Activated T-helper 1 cell treated with Interleukin-2 at 50 U/mL for 16 hours (primary cell): Measurements from ENCODE around the gene PTPRD.

ENCODE experiments used
- DNase-seq: peaks from one replicate; pipeline ENCODE4 v3.0.0-alpha.2; 2020; ENCODE audit warnings: low read depth

The PTPRD gene

GRCh38 chr9:9299134-9299533, 1313.7 kb downstream of the PTPRD start:
- no peak for DNase-seq

- no peak for DNase-seq
These were observed 1326.8 kb downstream of the PTPRD start for GRCh38 chr9:9286001-9286400.

GRCh38 chr9:9284201-9284600, 1328.6 kb downstream of the PTPRD start:
- DNase-seq: no peak

GRCh38 chr9:9283159-9283986, 1329.4 kb downstream of the PTPRD start:
- no peak for DNase-seq

DNA sequence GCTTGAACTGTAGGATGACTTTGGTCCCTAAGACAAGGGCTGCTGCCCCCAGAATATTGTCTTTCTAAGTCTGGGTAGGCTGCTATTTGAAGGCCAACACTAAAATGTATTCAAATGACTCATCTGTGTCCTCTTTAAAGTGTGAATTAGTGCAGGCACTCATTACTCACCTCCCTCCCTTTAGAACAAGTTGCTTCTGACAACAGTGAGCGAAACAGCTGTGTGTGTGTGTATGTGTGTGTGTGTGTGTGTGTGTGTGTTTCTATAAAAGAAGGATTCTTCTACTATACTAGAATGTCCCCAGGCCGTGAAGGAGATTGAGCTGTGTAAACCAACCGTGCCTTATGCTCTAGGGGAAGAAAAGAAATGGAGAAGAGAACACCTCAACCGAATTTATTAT, 1337.2 kb downstream of the PTPRD start:
- no peak for DNase-seq

DNA sequence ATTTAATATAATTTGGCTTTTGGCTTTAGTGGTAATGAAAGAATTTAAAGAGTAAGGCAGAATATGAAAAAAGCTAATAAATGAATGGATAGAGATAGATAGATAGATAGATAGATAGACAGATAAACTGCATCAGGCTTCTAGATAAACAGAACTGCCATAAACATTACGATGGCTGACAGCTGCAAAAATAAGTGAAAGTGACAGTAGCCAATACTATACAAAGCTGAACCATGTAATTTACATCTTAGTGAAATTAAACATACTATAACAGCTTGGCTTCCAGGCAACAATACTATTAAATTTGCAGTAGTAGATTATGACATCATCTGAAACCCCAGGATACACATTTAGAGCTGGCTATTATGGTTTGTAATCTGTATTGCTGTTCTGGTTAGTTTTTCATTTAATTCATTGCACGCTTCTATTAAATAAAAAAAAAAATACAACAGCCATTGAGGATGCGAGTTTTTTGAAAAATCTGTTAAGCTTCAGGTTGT, 1354.8 kb downstream of the PTPRD start:
- DNase-seq: no peak

GRCh38 chr9:9246726-9247125, 1366.1 kb downstream of the PTPRD start:
- no peak for DNase-seq

DNA sequence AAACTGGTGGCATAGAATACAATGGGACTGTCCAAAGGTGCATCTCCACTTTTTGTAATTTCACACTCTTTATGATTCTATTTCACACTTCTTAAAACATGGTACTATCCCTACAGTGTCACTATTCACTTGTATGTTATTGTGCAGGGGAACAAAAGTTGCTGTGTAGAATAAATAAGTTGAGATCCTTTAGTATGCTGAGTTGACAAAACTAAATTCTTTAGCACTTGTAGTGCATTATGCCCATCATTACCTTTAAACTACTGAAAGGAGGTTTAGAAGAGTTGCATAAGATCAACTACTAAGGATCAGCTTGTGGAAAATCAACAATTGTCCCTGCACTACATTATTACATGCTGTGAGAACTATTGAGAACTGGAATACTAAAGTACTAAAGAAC, 1380.9 kb downstream of the PTPRD start:
- no peak for DNase-seq

GRCh38 chr9:9229269-9229668, 1383.5 kb downstream of the PTPRD start:
- DNase-seq: no peak

DNA sequence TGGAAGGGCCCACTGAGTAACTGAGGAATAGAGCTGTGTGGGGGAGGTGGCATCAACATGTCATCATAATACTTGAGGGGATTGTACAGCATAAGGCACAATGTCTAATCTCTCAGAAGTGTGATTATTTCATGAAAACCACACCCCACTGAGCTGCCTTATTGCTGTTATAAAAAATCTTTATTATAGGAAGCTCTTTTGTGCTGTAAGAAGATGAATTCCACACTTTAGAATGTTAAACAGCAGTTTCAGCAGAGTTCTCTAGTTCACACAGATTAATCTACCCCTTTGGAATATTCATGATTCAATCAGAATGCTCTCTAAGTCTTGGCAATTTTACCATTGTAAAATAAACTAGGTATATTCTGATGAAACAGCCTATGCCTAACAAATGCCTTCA, 1389.6 kb downstream of the PTPRD start:
- DNase-seq: no peak

- no peak for DNase-seq
These were observed 1390.1 kb downstream of the PTPRD start for GRCh38 chr9:9222730-9223129.

- no peak for DNase-seq
These were observed 1395.9 kb downstream of the PTPRD start for GRCh38 chr9:9216934-9217333.

DNA sequence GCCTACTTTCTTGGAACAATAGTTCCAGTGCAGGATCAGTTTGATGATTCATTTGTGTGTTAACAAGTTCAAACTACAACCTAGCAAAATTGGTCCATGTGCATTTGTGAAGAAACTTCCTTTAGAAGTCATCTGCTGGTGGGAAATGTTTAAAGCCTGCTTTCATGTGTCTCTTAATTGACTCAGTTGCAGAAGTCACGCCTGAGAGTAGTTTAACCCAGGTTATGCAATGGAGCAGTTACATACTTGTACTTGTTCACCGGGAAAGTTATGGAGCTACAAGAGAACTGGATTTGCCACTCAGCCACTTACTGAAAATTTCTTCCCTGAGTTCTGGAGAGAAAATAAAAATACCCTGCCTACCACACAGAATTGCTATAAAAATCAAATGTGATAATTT, 1397.8 kb downstream of the PTPRD start:
- no peak for DNase-seq

DNA sequence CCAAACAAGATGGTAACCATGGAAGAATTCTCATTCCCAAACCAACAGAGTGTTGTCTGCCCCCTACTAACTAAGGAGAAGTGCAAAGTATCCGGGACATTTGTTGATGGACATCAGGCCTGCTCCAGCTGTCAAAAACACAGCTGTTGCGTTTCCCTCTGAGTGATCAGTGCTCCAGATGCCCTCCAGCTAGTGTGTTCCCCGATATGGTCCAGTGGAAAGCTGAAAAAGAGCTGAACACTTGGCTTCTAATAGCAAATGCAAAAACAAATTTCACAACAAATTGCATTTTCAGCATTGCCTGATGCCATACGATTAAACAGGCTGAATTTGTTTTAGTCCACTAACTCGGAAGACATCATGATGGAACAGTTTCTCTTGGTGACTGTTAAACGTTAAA, 1398.7 kb downstream of the PTPRD start:
- no peak for DNase-seq

DNA sequence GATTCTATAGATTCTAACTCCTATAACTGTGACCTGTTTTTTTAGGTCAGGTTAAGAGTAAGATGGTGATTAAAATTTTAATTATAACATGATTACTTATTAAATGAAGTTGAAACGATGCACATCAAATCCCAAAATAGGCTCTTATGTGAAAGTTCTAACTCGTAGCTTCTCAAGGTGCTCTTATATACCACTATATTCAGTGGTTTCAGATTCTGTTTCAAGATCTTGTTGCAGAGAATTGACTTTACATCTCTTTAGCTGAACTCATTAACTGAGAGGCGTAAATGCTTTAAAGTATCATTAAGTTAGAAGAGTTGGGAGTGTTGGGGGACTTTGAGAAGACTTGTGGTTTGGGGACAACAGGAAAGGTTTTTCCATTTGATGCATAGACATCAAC, 1399.8 kb downstream of the PTPRD start:
- DNase-seq: no peak

DNA sequence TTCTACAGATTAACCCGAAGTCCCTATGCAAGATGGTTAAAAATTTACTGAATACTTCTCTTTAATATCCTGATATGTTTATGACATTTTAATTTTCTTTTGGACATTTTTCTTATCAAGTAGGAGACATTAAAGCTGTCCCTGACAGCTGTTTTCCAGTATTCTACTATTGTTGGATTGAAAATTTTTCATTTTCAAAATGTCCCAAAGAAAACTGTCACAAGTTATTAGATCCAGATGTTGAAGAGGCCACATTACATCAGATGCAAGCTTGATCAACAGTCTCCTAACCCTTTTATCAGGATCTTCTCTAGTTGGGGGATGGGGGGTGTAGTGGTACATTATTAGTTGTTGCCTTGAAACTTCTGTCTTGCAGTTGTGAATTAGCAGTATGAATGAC, 1410.5 kb downstream of the PTPRD start:
- no peak for DNase-seq

DNA sequence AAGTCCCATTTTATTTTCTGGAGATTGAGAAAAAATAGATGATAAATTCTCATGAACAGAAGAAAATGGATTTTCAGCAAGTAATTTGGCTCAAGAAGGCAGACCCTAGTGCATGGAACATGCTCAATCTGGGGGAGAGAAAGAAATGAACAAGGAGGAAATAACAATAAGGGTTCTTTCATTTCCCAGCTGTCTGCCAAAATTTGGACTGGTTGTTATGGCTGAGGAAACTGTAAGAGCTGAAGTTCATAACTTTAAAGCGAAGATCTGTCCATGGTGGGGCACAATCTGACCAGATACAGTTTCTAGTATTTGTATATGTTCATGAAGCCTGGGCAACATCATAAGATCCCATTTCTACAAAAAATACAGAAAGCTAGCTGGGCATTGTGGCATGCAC, 1426.7 kb downstream of the PTPRD start:
- DNase-seq: no peak

DNA sequence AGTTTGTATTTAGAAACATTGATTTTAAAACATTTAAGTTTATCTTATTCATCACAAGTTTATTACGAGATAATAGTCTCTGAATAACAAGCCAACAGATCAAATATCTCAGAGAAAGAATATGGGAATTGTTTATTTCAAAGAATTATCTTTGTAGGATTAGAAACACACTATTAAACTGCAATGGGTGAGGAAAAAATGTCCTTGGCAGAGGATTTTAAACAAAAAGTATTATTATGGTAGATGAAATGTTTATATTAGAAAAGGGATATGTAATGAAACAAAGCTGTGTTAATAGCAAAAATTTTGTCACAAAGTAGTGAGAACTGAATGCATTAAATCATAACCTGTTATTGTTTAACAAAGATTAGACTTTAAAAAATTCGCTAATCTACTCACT, 1430.4 kb downstream of the PTPRD start:
- DNase-seq: no peak

DNA sequence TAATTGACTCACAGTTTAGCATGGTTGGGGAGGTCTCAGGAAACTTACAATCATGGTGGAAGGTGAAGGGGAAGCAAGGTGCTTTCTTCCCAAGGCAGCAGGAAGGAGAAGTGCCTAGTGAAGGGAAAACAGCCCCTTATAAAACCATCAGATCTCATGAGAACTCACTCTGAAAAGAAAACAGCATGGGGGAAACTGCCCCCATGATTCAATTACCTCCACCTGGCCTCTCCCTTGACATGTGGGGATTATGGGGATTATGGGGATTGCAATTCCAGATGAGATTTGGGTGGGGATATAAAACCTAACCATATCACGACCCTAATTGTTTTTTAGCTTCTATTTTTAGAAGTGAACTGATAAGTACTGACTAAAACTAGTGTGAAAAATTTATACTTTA, 1435.7 kb downstream of the PTPRD start:
- DNase-seq: no peak

GRCh38 chr9:9174358-9174757, 1438.4 kb downstream of the PTPRD start:
- no peak for DNase-seq

DNA sequence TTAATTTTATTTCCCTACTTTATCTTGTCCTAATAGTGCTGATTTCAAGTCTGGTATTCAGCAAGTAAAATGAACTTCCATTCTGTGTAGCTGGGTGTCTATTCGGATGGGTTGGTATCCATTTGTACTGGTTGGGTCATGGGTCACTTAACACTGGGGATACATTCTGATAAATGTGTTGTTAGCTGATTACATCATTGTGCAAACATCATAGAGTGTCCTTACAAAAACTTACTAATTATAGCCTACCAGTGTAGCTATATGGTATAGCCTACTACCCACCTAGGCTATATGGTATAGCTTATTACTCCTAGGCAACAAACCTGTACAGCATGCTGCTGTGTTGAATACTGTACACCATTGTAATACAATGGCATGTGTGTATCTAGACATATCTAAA, 1439.5 kb downstream of the PTPRD start:
- DNase-seq: no peak

DNA sequence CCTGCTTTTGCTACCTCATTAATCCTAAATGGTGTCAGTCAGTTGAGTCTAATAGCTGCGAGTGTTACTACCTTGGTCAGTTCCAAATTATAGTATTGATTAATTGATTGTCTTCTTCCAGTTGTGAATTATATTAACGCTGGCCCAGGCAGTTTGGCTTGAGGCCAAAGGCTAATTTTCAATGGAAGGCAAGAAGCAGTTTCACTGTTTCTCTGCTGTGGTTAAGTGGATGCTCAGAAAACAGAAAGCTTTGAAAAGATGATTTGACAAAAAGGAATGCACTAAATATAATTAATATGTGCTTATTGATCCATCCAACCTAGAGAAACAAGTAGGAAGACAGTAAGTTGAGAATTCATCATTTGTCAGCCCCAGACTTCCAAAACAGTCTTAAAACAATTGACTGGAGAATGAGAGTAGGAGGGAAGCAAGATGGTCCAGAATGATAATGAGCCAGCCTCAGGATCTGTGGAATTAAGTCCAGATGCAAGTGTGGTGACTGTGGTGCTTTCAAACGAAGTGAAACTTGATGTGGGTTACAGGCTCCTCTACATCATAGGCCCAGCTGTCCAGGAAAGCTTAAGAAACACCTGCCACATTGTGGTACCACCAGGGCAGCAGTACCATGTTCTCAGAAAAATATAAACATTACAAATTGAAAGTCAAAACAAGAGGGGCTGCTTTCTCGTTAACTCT, 1442.2 kb downstream of the PTPRD start:
- DNase-seq: no peak

GRCh38 chr9:9142001-9142400, 1470.8 kb downstream of the PTPRD start:
- no peak for DNase-seq

- DNase-seq: no peak
These were observed 1479.3 kb downstream of the PTPRD start for GRCh38 chr9:9133526-9133925.
